Stimulated activated naive CD8-positive, alpha-beta T cell treated with anti-CD3 and anti-CD28 coated beads, Interleukin-15, amount 100 ng/mL, for 72 hours (primary cell): ENCODE results near the gene DAO.

Source experiments
- ATAC-seq: fragments of 150-1000 bp; cut with Tn5 transposase; 2 replicates; pipeline ENCODE4 v1.10.0; 2021; ENCODE audit warnings: mild to moderate bottlenecking, moderate library complexity
- DNase-seq, 2 donors: peaks; one replicate each; pipeline ENCODE4 v3.0.0; 2021 to 2022
- H3K27ac Mint-ChIP-seq, 2 donors: one replicate each; pipeline ENCODE4 v1.8.0; 2022; ENCODE audit warnings: mild to moderate bottlenecking in 2 of 2, mixed read lengths in 2 of 2, moderate library complexity in 2 of 2
- H3K27me3 Mint-ChIP-seq: one replicate; pipeline ENCODE4 v1.8.0; 2022; ENCODE audit warnings: mixed read lengths
- H3K4me1 Mint-ChIP-seq: one replicate; pipeline ENCODE4 v1.8.0; 2022; ENCODE audit warnings: mild to moderate bottlenecking, mixed read lengths
- H3K4me3 Mint-ChIP-seq, 2 donors: one replicate each; pipeline ENCODE4 v1.8.0; 2022; ENCODE audit warnings: mild to moderate bottlenecking in 2 of 2, mixed read lengths in 2 of 2, moderate library complexity in 1 of 2
- H3K9me3 Mint-ChIP-seq, 2 donors: one replicate each; pipeline ENCODE4 v1.8.0; 2022; ENCODE audit warnings: mixed read lengths in 2 of 2

The DAO gene

DNA sequence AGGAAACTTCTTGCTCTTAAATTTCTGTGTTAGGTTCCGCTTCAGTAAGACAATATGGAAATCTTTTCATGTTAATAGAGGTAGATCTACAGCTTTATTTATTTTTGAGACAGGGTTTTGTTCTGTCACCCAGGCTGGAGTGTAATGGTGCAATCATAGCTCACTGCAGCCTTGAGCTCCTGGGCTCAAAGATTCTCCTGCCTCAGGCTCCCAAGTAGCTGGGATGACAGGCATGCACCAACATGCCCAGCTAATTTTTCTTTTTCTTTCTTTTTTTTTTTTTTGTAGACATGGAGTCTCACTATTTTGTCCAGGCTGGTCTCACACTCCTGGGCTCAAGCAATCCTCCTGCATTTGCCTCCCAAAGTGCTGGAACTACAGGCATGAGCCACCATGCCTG is 70.1 kb downstream of the DAO start:
- DNase-seq = no peak
- H3K4me1 Mint-ChIP-seq = no peaks in the 10 kb centered on the region
- no peak for ATAC-seq
- H3K4me3 Mint-ChIP-seq = no peak overlapping the region
- H3K27me3 Mint-ChIP-seq = peaks cover 8% of the 10 kb centered on the region
- peaks cover 6 to 8% of the 10 kb centered on the region in 2 donors for H3K9me3 Mint-ChIP-seq
- H3K27ac Mint-ChIP-seq = no peak overlapping the region
